ENCODE data around the gene NHP2. TPM values are rescaled to one million over a fixed set of nuclear protein-coding genes. Genes with fewer than 3 reads are reported as not detected.

The NHP2 gene
- polyA plus RNA-seq, 2 of the 4 experiments (the other 2 are of a cell fraction): 205 to 553 TPM

DNA sequence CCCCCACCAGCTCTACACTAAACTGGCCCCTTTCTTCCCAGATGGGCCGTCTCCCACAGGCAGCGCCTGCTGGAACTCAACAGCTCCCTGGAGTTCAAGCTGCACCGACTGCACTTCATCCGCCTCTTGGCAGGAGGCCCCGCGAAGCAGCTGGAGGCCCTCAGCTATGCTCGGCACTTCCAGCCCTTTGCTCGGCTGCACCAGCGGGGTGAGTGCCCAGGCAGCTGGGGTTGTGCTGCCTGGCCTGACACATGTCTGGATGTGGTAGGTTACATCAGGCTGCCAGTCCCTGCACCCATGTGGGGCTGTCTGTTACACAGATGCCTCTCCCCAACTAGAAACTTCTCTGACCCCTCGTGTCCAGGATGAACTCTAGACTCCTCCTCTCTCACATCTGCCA is 9.8 kb downstream of the NHP2 start:
- FAIRE-seq: no peak
- Histone ChIP-seq H3K4me2 (no peak overlapping the region), H3K27ac (no peak overlapping the region), H3K9me3 (no peaks in the 10 kb centered on the region), H3K4me1 (peaks cover 8% of the 10 kb centered on the region; the same call in 2 of the 3 replicates), H3K4me3 (no peak overlapping the region)
- ATAC-seq: no peak
- ChIA-PET POLR2A (interaction anchor here (1.9 kb wide), 1 partner anchor 10 kb away, joined by 7 read pairs; the partner anchor contains the start of gene NHP2), CTCF (interaction anchor here (0.9 to 9.3 kb wide), 9 partner anchors 9 to 162 kb away, joined by 3 to 174 read pairs (median 6); partner anchors contain the start of gene RMND5B)
- WGBS (ENCODE audit: missing lambda C conversion rate): 84% methylated on average over 10 of the region's 10 CpGs
- TF ChIP-seq MYC (IDR thresholded peaks at IDR 0.05; ENCODE audit: borderline replicate concordance, low read length) (no peak), FOSB (CRISPR knock-in tag; IDR thresholded peaks at IDR 0.05) (no peak), FOXS1 (CRISPR knock-in tag; IDR thresholded peaks at IDR 0.05) (no peak), ZFP36 (IDR thresholded peaks at IDR 0.05; ENCODE audit: borderline replicate concordance, partially characterized antibody) (no peak), RARB (CRISPR knock-in tag; IDR thresholded peaks at IDR 0.05) (no peak), RCOR1 (IDR thresholded peaks at IDR 0.05; ENCODE audit: low read depth, low read length) (no peak), EHF (CRISPR knock-in tag; IDR thresholded peaks at IDR 0.05) (no peak), RFX5 (IDR thresholded peaks at IDR 0.05) (no peak), JUNB (IDR thresholded peaks at IDR 0.05) (no peak), BHLHE40 (IDR thresholded peaks at IDR 0.05; ENCODE audit: low read depth, low read length) (no peak)
- TF ChIP-seq, protein P1, sequence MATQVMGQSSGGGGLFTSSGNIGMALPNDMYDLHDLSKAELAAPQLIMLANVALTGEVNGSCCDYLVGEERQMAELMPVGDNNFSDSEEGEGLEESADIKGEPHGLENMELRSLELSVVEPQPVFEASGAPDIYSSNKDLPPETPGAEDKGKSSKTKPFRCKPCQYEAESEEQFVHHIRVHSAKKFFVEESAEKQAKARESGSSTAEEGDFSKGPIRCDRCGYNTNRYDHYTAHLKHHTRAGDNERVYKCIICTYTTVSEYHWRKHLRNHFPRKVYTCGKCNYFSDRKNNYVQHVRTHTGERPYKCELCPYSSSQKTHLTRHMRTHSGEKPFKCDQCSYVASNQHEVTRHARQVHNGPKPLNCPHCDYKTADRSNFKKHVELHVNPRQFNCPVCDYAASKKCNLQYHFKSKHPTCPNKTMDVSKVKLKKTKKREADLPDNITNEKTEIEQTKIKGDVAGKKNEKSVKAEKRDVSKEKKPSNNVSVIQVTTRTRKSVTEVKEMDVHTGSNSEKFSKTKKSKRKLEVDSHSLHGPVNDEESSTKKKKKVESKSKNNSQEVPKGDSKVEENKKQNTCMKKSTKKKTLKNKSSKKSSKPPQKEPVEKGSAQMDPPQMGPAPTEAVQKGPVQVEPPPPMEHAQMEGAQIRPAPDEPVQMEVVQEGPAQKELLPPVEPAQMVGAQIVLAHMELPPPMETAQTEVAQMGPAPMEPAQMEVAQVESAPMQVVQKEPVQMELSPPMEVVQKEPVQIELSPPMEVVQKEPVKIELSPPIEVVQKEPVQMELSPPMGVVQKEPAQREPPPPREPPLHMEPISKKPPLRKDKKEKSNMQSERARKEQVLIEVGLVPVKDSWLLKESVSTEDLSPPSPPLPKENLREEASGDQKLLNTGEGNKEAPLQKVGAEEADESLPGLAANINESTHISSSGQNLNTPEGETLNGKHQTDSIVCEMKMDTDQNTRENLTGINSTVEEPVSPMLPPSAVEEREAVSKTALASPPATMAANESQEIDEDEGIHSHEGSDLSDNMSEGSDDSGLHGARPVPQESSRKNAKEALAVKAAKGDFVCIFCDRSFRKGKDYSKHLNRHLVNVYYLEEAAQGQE (IDR thresholded peaks at IDR 0.05): no peak
- TF ChIP-seq, protein P2, sequence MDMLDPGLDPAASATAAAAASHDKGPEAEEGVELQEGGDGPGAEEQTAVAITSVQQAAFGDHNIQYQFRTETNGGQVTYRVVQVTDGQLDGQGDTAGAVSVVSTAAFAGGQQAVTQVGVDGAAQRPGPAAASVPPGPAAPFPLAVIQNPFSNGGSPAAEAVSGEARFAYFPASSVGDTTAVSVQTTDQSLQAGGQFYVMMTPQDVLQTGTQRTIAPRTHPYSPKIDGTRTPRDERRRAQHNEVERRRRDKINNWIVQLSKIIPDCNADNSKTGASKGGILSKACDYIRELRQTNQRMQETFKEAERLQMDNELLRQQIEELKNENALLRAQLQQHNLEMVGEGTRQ (IDR thresholded peaks at IDR 0.05): no peak
- TF ChIP-seq, protein P3, sequence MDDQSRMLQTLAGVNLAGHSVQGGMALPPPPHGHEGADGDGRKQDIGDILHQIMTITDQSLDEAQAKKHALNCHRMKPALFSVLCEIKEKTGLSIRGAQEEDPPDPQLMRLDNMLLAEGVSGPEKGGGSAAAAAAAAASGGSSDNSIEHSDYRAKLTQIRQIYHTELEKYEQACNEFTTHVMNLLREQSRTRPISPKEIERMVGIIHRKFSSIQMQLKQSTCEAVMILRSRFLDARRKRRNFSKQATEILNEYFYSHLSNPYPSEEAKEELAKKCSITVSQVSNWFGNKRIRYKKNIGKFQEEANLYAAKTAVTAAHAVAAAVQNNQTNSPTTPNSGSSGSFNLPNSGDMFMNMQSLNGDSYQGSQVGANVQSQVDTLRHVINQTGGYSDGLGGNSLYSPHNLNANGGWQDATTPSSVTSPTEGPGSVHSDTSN (IDR thresholded peaks at IDR 0.05): no peak
- TF ChIP-seq, protein P4, sequence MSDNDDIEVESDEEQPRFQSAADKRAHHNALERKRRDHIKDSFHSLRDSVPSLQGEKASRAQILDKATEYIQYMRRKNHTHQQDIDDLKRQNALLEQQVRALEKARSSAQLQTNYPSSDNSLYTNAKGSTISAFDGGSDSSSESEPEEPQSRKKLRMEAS (IDR thresholded peaks at IDR 0.05): no peak
- no peak for DNase-seq (ENCODE audit: low read depth in 1 of 2, low spot score in 1 of 2)

DNA sequence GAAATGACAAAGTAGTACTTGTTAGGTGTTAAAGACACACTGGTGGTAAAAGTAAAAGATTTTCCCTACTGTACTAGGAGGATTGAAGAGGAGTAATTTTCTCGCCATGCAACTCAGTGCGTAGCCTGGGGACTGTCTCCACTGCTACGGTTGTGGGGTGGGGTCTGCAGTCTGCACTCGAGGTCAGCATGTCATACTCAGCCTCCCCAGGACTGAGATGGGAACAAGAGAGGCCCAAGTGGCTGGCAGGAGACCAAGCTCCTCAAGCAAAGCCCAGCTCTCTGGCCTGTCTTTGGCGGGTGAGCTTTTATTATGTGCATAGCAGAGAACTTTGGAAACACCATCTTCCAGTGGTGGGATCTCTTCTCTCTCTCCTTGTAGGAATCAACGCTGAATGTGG is 10.4 kb downstream of the NHP2 start:
- H3K4me1 ChIP-seq: peaks cover 8% of the 10 kb centered on the region; the same call in 2 of the 3 replicates
- ATAC-seq: no peak
- POLR2A ChIA-PET: interaction anchor here (1.9 kb wide), 1 partner anchor 10 kb away, joined by 7 read pairs; the partner anchor contains the start of gene NHP2
- TF ChIP-seq RCOR1 (IDR thresholded peaks at IDR 0.05; ENCODE audit: low read depth, low read length) (no peak), ZC3H11A (IDR thresholded peaks at IDR 0.05) (no peak), EP300 (IDR thresholded peaks at IDR 0.05) (no peak)
- TF ChIP-seq, protein P4 (IDR thresholded peaks at IDR 0.05): no peak
- CTCF ChIA-PET: interaction anchor here (1.0 to 9.3 kb wide), 10 partner anchors 8 to 161 kb away, joined by 3 to 174 read pairs (median 6); no protein-coding TSS in a partner anchor
- no peak overlapping the region for H3K4me3 ChIP-seq
- no peaks in the 10 kb centered on the region for H3K9me3 ChIP-seq
- H3K27ac ChIP-seq: no peak overlapping the region
- H3K4me2 ChIP-seq: no peak overlapping the region
- no peak for FAIRE-seq
- 83% methylated on average over 6 of the region's 6 CpGs for WGBS (ENCODE audit: missing lambda C conversion rate)
- no peak for DNase-seq (ENCODE audit: low read depth in 1 of 2, low spot score in 1 of 2)

DNA sequence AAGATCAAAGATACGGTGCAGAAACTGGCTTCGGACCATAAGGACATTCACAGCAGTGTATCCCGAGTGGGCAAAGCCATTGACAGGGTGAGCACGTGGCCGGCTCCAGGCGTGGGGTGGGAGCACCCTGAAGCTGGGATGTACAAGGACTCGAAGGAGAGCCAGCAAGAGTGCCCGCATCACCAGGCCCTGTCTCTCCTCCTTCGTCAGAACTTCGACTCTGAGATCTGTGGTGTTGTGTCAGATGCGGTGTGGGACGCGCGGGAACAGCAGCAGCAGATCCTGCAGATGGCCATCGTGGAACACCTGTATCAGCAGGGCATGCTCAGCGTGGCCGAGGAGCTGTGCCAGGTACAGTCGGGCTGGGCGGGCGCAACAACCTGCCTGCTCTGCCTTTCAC is 11.0 kb downstream of the NHP2 start:
- WGBS (ENCODE audit: missing lambda C conversion rate): 91% methylated on average over 20 of the region's 20 CpGs
- DNase-seq (ENCODE audit: low read depth in 1 of 2, low spot score in 1 of 2) (no peak), FAIRE-seq (no peak), ATAC-seq (no peak)
- Histone ChIP-seq H3K9me3 (no peaks in the 10 kb centered on the region), H3K4me3 (no peak overlapping the region), H3K4me1 (peaks cover 8% of the 10 kb centered on the region; the same call in 2 of the 3 replicates), H3K4me2 (no peak overlapping the region), H3K27ac (no peak overlapping the region)
- ChIA-PET CTCF (interaction anchor here (1.0 to 9.3 kb wide), 5 partner anchors 9 to 66 kb away, joined by 3 to 174 read pairs (median 6); no protein-coding TSS in a partner anchor), POLR2A (interaction anchor here (1.9 kb wide), 1 partner anchor 11 kb away, joined by 7 read pairs; the partner anchor contains the start of gene NHP2)
- TF ChIP-seq EP300 (IDR thresholded peaks at IDR 0.05): no peak
- no peak for TF ChIP-seq NR3C1 (IDR thresholded peaks at IDR 0.05)
- no peak for TF ChIP-seq MAZ (IDR thresholded peaks at IDR 0.05; ENCODE audit: borderline replicate concordance, low read depth, low read length)
- TF ChIP-seq, protein P5, sequence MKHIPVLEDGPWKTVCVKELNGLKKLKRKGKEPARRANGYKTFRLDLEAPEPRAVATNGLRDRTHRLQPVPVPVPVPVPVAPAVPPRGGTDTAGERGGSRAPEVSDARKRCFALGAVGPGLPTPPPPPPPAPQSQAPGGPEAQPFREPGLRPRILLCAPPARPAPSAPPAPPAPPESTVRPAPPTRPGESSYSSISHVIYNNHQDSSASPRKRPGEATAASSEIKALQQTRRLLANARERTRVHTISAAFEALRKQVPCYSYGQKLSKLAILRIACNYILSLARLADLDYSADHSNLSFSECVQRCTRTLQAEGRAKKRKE (CRISPR knock-in tag; IDR thresholded peaks at IDR 0.05; ENCODE audit: low read depth): no peak

Data from A549 (cell line).